ENCODE results near the gene CBX1.
"Not testable (repeated sequence)": the region's sequence is repeated elsewhere in the genome, so short reads cannot be mapped to it uniquely, and the experiment has no call there.

Gene CBX1

GRCh38 chr17:48043176-48043575, 58.1 kb downstream of the CBX1 start:
- no peak for TF ChIP-seq CTCF (IDR thresholded peaks at IDR 0.05; ENCODE audit: borderline replicate concordance, insufficient read depth, low read depth, low read length)
- H3K4me3 ChIP-seq (ENCODE audit: low read depth, low read length) = no peak overlapping the region

GRCh38 chr17:48038687-48039086, 62.6 kb downstream of the CBX1 start:
- TF ChIP-seq CTCF (IDR thresholded peaks at IDR 0.05; ENCODE audit: borderline replicate concordance, insufficient read depth, low read depth, low read length) = no peak
- no peak overlapping the region for H3K4me3 ChIP-seq (ENCODE audit: low read depth, low read length)

GRCh38 chr17:48037838-48038323, 63.4 kb downstream of the CBX1 start:
- TF ChIP-seq CTCF (IDR thresholded peaks at IDR 0.05; ENCODE audit: borderline replicate concordance, insufficient read depth, low read depth, low read length) = no peak
- H3K4me3 ChIP-seq (ENCODE audit: low read depth, low read length) = no peak overlapping the region

GRCh38 chr17:48037036-48037837, 64.0 kb downstream of the CBX1 start, which contains the start of gene COPZ2:
TSS of gene COPZ2 (minus strand) at chr17:48037797. CDS start at chr17:48037777, 20 bp downstream.
- peak; percentile 90 for TF ChIP-seq CTCF (IDR thresholded peaks at IDR 0.05; ENCODE audit: borderline replicate concordance, insufficient read depth, low read depth, low read length)
- peak within 1 kb of the TSS; percentile 58 for H3K4me3 ChIP-seq (ENCODE audit: low read depth, low read length)

- no peak for TF ChIP-seq CTCF (IDR thresholded peaks at IDR 0.05; ENCODE audit: borderline replicate concordance, insufficient read depth, low read depth, low read length)
- peak overlapping the region; percentile 58 for H3K4me3 ChIP-seq (ENCODE audit: low read depth, low read length)
Observed at GRCh38 chr17:48036693-48037035, 64.6 kb downstream of the CBX1 start.

- not testable (repeated sequence) for H3K4me3 ChIP-seq (ENCODE audit: low read depth, low read length)
Observed at GRCh38 chr17:48034734-48035133, 66.5 kb downstream of the CBX1 start.

GRCh38 chr17:48031966-48032365, 69.3 kb downstream of the CBX1 start:
- H3K4me3 ChIP-seq (ENCODE audit: low read depth, low read length) = no peak overlapping the region
- TF ChIP-seq CTCF (IDR thresholded peaks at IDR 0.05; ENCODE audit: borderline replicate concordance, insufficient read depth, low read depth, low read length) = no peak
